HG03095 (cell line): ENCODE measurements around the gene CSNK1G2.

ENCODE experiments used
- ATAC-seq: cut with Tn5 transposase; IDR thresholded peaks from one replicate; pipeline ENCODE4 v1.9.1; 2021; ENCODE audit warnings: moderate library complexity; ENCODE audit not compliant: unreplicated experiment

Gene CSNK1G2

GRCh38 chr19:1943661-1944087 lies 2.7 kb downstream of the CSNK1G2 start:
- no peak for ATAC-seq

DNA sequence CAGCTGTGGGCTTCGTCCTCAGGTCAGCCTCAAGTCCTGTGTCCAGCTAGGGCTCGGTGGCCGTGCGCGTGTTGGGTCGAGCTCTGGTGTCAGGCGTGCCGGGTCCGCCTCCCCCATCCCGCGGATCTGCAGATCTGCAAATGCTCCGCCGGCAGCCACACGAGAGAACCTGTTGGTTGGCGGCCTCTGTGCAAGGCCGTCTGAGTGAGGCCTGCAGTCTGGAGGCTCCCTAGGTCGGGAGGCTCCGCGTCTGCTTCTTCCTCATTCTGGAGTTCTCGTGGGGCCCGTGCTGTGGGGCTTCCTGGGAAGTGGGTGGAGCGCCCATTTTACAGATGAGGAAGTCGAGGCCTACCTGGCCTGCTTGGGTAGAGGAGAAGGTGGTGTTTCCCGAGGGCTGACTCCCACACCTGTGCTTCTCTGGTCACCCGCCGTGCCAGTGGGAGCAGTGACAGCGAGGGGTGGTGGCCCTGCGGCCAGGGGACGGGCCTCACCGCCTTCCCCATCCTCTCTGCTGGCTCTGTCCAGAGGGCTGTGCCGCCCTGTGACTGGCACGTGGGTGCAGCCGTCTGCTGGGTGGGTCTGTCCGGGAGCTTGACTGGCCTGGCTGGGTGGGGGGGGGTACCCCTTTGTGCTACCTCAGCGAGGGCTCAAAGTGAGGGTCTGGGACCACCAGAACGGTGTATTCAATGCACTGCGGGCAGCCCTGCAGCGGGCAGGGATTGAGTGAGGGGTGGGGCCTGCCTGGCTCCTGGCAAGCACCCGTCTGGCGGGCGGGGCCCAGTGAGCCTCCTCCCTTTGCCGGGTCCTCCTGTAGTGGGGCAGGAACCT lies 3.3 kb downstream of the CSNK1G2 start:
- ATAC-seq, result no peak

- no peak for ATAC-seq
These were observed 4.1 kb downstream of the CSNK1G2 start for GRCh38 chr19:1944916-1945561.

- ATAC-seq, result no peak
These were observed 4.9 kb downstream of the CSNK1G2 start for GRCh38 chr19:1945899-1946298.

DNA sequence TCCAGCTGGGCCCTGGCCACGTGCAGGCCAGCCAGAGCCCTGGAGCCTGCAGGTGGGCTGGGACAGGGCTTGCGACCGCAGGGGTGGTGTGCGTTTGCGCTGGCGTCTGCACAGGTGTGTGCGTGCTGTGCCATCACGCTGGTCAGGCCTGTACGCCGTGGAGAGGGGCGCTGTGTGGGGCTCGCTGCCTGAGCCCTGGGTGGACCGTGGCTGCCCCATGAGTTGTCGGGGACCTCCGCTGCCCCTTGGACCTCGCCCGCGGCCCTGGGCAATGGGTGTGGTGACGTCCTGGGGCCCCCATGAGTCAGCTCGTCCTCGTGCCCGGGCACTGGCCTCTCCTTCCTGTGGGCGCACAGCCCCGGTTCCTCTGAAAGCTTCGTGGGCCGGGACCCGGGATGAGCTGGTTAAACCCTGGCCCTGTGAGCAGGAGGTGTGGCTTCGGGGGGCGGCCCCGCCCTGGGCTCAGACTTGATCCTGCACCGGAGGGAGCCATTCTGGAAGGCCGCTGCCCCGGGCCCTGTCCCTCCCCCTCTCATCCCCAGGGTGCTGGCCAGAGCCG lies 6.8 kb downstream of the CSNK1G2 start:
- no peak for ATAC-seq

- no peak for ATAC-seq
These were observed 8.5 kb downstream of the CSNK1G2 start for GRCh38 chr19:1949304-1950101.

- ATAC-seq, result no peak
These were observed 9.7 kb downstream of the CSNK1G2 start for GRCh38 chr19:1950640-1951039.

DNA sequence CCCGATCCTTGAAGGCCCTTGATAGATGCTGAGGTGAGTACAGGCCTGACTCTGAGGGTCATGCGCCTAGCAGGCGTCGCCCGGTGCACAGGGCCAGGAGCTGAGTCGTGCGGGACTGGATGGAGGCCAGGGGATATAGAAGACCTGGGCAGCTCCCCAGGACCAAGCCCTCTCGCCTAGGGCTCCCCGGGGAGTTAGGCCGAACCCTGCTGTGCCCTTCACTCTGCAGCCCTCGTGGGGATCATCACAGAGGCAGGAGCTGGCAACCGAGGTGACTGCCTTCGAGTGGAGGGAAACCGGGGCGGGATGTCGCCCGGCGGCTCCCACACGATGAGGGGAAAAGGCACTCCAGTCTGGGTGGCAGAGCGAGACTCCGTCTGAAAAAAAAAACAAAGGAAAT lies 11.7 kb downstream of the CSNK1G2 start:
- ATAC-seq, result no peak

DNA sequence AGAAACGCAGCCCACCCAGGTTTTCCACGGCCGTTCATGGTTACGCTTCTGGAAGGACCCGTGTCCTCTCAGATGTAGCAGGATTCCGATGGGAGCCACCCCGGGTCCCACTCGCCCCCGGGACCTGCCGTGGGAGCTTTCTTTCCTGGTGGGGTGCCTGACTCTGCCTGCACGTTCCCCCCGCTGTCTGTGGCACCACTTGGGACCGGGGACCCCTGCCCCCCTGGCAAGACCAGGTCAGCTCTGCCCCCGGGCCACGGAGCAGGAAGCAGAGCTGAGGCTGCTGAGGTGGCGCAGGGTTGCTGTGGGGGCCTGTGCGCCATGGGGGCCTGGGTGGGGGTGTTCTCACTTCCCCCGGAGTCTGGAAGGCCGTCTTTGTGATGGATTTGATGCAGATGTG lies 12.1 kb downstream of the CSNK1G2 start:
- ATAC-seq, result no peak

DNA sequence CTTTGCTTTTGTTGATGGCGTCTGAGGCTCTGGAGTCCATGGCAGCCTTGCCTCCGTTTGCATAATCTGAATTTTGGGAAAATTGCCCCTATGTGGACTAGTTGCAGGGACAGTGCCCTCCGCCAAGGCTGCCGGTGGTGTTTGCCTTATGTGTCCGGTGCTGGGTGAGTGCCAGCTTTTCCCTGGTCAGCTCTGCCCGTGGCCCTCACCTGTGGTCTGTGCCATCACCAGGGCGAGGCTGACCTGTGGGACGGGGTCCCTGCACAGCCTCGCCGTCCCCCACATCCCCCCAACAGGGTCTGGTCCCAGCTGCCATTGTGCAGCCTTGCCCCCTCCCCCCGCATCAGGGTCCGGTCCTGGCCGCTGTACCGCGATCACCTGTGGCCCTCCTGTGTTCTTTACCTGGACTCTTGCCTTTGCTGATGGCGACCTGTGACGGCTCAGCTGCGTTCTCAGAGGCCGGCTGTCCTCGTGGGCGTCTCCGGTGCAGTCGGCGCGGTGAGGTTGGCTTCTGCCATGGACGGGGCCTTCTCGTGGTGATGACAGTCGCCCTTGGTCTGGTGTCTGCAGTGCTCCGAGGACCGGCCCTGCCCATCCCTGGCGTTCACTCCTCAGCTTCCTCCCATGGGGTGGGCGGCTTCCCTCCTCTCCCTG lies 12.6 kb downstream of the CSNK1G2 start:
- ATAC-seq, result no peak

DNA sequence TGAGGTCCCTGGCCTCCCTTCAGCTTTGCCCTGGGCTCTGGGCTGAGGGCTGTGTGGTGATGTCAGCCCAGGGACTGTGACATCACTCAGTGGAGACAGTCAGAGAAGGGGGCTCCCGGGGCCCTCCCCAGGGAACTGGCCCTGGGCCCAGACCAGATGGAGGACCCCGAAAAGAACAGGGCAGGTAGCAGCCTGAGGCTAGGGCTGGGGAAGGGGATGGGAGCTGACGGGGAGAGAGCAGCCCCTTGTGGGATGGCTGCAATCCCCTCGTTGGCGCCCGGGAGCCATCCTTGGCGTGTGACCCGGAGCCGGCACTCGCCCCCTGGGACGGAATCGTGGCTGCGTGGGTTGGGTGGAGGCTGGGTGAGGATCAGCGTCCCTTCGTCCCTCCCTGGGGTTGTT lies 13.6 kb downstream of the CSNK1G2 start:
- no peak for ATAC-seq

- ATAC-seq, result no peak
These were observed 14.5 kb downstream of the CSNK1G2 start for GRCh38 chr19:1955171-1956121.

GRCh38 chr19:1956122-1956494 lies 15.1 kb downstream of the CSNK1G2 start:
- no peak for ATAC-seq

- no peak for ATAC-seq
These were observed 16.0 kb downstream of the CSNK1G2 start for GRCh38 chr19:1956868-1957492.

- no peak for ATAC-seq
These were observed 16.7 kb downstream of the CSNK1G2 start for GRCh38 chr19:1957562-1958248.

GRCh38 chr19:1959928-1960589 lies 19.1 kb downstream of the CSNK1G2 start:
- no peak for ATAC-seq

- no peak for ATAC-seq
These were observed 20.3 kb downstream of the CSNK1G2 start for GRCh38 chr19:1961000-1961883.
